HCT116 (cell line): ENCODE data around the gene PSMD4. TPM values are rescaled to one million over a fixed set of nuclear protein-coding genes. Genes with fewer than 3 reads are reported as not detected.

Experiments
- ATAC-seq: fragments of 200-7000 bp; cut with Tn5 transposase; 2 replicates; pipeline ENCODE4 v1.9.1; 2020; ENCODE audit warnings: mild to moderate bottlenecking, moderate library complexity
- BruUV-seq: library from RNA; stranded (reverse); fragments of 400-500 nt; replicated peaks from 2 replicates; lab custom pipeline; 2021; lab: Mats Ljungman, UMichigan
- CTCF ChIA-PET: fragments of 300-600 bp; sonication (Branson Sonifier 250); formaldehyde crosslinking; loops from one replicate; lab custom pipeline; 2021; ENCODE audit warnings: antibody characterized with exemption; lab: Charles Lee
- POLR2A ChIA-PET: fragments of 300-600, 350-600 bp; sonication (Branson Sonifier 250); formaldehyde crosslinking; loops from one replicate; lab custom pipeline; 2021; ENCODE audit warnings: antibody characterized with exemption; lab: Charles Lee
- RAD21 ChIA-PET, 2 experiments: fragments of 300-600 bp; sonication (Branson Sonifier 250); formaldehyde crosslinking; loops; one replicate each; lab custom pipeline; 2023; ENCODE audit warnings: low total read pairs in 2 of 2; ENCODE audit not compliant: uncharacterized antibody in 2 of 2, unreplicated experiment in 2 of 2, low non-redundant PET in 1 of 2; lab: Charles Lee
- DNase-seq: peaks from one replicate; pipeline ENCODE4 v3.0.0-alpha.2; 2010; ENCODE audit warnings: low read depth, low spot score
- H2AFZ ChIP-seq: fragments of 200-600 bp; shearing (Covaris generic), sonication (generic); 2 replicates; pipeline ENCODE4 v1.6.1; 2017; ENCODE audit warnings: low read depth, mixed run types, mixed read lengths, antibody characterized with exemption, low read length; ENCODE audit not compliant: poor library complexity, severe bottlenecking
- H3K27ac ChIP-seq: 2 replicates; pipeline ENCODE4 v1.5.1; 2012; ENCODE audit warnings: low read depth, low read length
- H3K27me3 ChIP-seq: fragments of 200-600 bp; sonication (generic); 2 replicates; pipeline ENCODE4 v1.6.1; 2016; ENCODE audit warnings: mixed run types, low read length, mixed read lengths; ENCODE audit not compliant: insufficient read depth
- H3K36me3 ChIP-seq, 2 experiments: fragments of 200-500 bp in 1 of 2; fragments of 200-600 bp in 1 of 2; sonication (Bioruptor generic) in 1 of 2; sonication (generic) in 1 of 2; 2 replicates each; pipeline versions ENCODE4 v1.5.1 to v1.6.1; 2014 to 2016; ENCODE audit warnings: low read length in 2 of 2, inconsistent platforms in 1 of 2, mixed read lengths in 1 of 2, mixed run types in 1 of 2; ENCODE audit not compliant: insufficient read depth in 2 of 2, control insufficient read depth in 1 of 2
- H3K4me1 ChIP-seq, 2 experiments: fragments of 200-600 bp in 1 of 2; sonication (generic) in 1 of 2; 2 replicates each; pipeline versions ENCODE4 v1.5.1 to v1.6.1; 2012 to 2017; ENCODE audit warnings: low read length in 2 of 2, inconsistent platforms in 1 of 2, mild to moderate bottlenecking in 1 of 2, mixed read lengths in 1 of 2, mixed run types in 1 of 2, moderate library complexity in 1 of 2; ENCODE audit not compliant: insufficient read depth in 2 of 2, control insufficient read depth in 1 of 2
- H3K4me2 ChIP-seq: fragments of 200-600 bp; sonication (generic); 2 replicates; pipeline ENCODE4 v1.6.1; 2017; ENCODE audit warnings: mixed run types, low read length, mixed read lengths
- H3K4me3 ChIP-seq, 2 experiments: fragments of 200-600 bp in 1 of 2; sonication (generic) in 1 of 2; replicated peaks in 1 of 2; 2 replicates each; pipeline ENCODE4 v1.5.1; 2011 to 2016; ENCODE audit warnings: low read length in 2 of 2, control low read depth in 1 of 2, low read depth in 1 of 2, mild to moderate bottlenecking in 1 of 2, mixed read lengths in 1 of 2, mixed run types in 1 of 2
- H3K79me2 ChIP-seq: fragments of 200-600 bp; sonication (generic); 2 replicates; pipeline ENCODE4 v1.6.1; 2017; ENCODE audit warnings: mild to moderate bottlenecking, mixed run types, low read length, moderate library complexity, mixed read lengths; ENCODE audit not compliant: insufficient read depth
- H3K9ac ChIP-seq: fragments of 200-600 bp; sonication (generic); 2 replicates; pipeline ENCODE4 v1.6.1; 2016; ENCODE audit warnings: low read length, mixed read lengths
- H3K9me2 ChIP-seq: fragments of 200-600 bp; sonication (generic), shearing (Covaris generic); 2 replicates; pipeline ENCODE4 v1.6.1; 2017; ENCODE audit warnings: mixed run types, mild to moderate bottlenecking, moderate library complexity; ENCODE audit not compliant: insufficient read depth
- H3K9me3 ChIP-seq, 2 experiments: fragments of 200-500 bp in 1 of 2; fragments of 200-600 bp in 1 of 2; sonication (Bioruptor generic) in 1 of 2; sonication (generic) in 1 of 2; 2 replicates each; pipeline ENCODE4 v1.6.1; 2014 to 2017; ENCODE audit warnings: low read length in 2 of 2, mixed read lengths in 2 of 2, inconsistent platforms in 1 of 2, low read depth in 1 of 2, mild to moderate bottlenecking in 1 of 2, mixed run types in 1 of 2, moderate library complexity in 1 of 2; ENCODE audit not compliant: control insufficient read depth in 1 of 2, insufficient read depth in 1 of 2
- H4K20me1 ChIP-seq: fragments of 200-600 bp; sonication (generic), shearing (Covaris generic); 2 replicates; pipeline ENCODE4 v1.6.1; 2017; ENCODE audit warnings: mixed run types, mild to moderate bottlenecking, moderate library complexity; ENCODE audit not compliant: insufficient read depth
- CBX3 ChIP-seq: IDR thresholded peaks from 2 replicates; pipeline ENCODE4 v1.6.1; 2012; ENCODE audit warnings: low read depth
- CEBPB ChIP-seq: IDR thresholded peaks from 2 replicates; pipeline ENCODE4 v1.6.1; 2012; ENCODE audit warnings: low read depth
- CTCF ChIP-seq, 3 experiments: fragments of 200-600 bp in 1 of 3; sonication (generic) in 1 of 3; IDR thresholded peaks in 2 of 3; conservative IDR thresholded peaks in 1 of 3; 2 replicates each; pipeline ENCODE4 v1.5.1; 2012 to 2017; ENCODE audit warnings: low read depth in 2 of 3, low read length in 2 of 3, antibody characterized with exemption in 1 of 3, borderline replicate concordance in 1 of 3, control low read depth in 1 of 3, mild to moderate bottlenecking in 1 of 3, mixed read lengths in 1 of 3, mixed run types in 1 of 3, moderate library complexity in 1 of 3; ENCODE audit not compliant: insufficient read depth in 1 of 3
- EGR1 ChIP-seq: IDR thresholded peaks from 2 replicates; pipeline ENCODE4 v1.6.1; 2012; ENCODE audit warnings: low read depth
- ELF1 ChIP-seq: IDR thresholded peaks from 2 replicates; pipeline ENCODE4 v1.6.1; 2012; ENCODE audit warnings: low read depth, borderline replicate concordance
- EZH2 ChIP-seq: fragments of 200-600 bp; sonication (generic); IDR thresholded peaks from 2 replicates; pipeline ENCODE4 v1.6.1; 2017; ENCODE audit warnings: antibody characterized with exemption, mixed run types
- EZH2phosphoT487 ChIP-seq: fragments of 200-600 bp; IDR thresholded peaks from 2 replicates; pipeline ENCODE4 v1.6.1; 2018; ENCODE audit warnings: antibody characterized with exemption, borderline replicate concordance
- JUND ChIP-seq: IDR thresholded peaks from 2 replicates; pipeline ENCODE4 v1.6.1; 2012
- POLR2A ChIP-seq: IDR thresholded peaks from 2 replicates; pipeline ENCODE4 v1.7.0; 2011; ENCODE audit warnings: borderline replicate concordance; ENCODE audit not compliant: insufficient read depth, insufficient read length; ENCODE audit errors: extremely low read depth
- POLR2AphosphoS5 ChIP-seq: IDR thresholded peaks from 2 replicates; pipeline ENCODE4 v1.6.1; 2011; ENCODE audit warnings: mild to moderate bottlenecking, low read depth, low read length, moderate library complexity
- RAD21 ChIP-seq: IDR thresholded peaks from 2 replicates; pipeline ENCODE4 v1.6.1; 2012; ENCODE audit warnings: low read depth, mild to moderate bottlenecking
- SIN3A ChIP-seq: IDR thresholded peaks from 2 replicates; pipeline ENCODE4 v1.6.1; 2012; ENCODE audit warnings: low read depth
- SP1 ChIP-seq: IDR thresholded peaks from 2 replicates; pipeline ENCODE4 v1.6.1; 2012; ENCODE audit warnings: low read depth
- SRF ChIP-seq: IDR thresholded peaks from 2 replicates; pipeline ENCODE4 v1.6.1; 2012; ENCODE audit warnings: low read depth
- TCF7L2 ChIP-seq: IDR thresholded peaks from 2 replicates; pipeline ENCODE4 v1.7.0; 2011; ENCODE audit warnings: borderline replicate concordance, inconsistent platforms; ENCODE audit not compliant: insufficient read depth, insufficient read length; ENCODE audit errors: extremely low read depth
- ZFX ChIP-seq: fragments of 450-650 bp; IDR thresholded peaks from 2 replicates; pipeline ENCODE4 v1.6.1; 2017
- ZNF274 ChIP-seq: fragments of 200-500 bp; sonication (Bioruptor generic); IDR thresholded peaks from 2 replicates; pipeline ENCODE4 v1.6.1; 2014; ENCODE audit warnings: mild to moderate bottlenecking, low read depth, low read length, inconsistent platforms
- intact Hi-C: fragments of 100-400 bp; cut with micrococcal nuclease; formaldehyde crosslinking; loops from 2 replicates; pipeline ENCODE4 v1.10.0; 2022
- total RNA-seq: library from RNA; stranded (reverse); gene quantifications from one replicate; pipeline ENCODE4 v1.2.1, GENCODE V29; 2021; ENCODE audit not compliant: unreplicated experiment

The PSMD4 gene
- total RNA-seq, 1 experiment from 2014 or later, result 225 TPM

DNA sequence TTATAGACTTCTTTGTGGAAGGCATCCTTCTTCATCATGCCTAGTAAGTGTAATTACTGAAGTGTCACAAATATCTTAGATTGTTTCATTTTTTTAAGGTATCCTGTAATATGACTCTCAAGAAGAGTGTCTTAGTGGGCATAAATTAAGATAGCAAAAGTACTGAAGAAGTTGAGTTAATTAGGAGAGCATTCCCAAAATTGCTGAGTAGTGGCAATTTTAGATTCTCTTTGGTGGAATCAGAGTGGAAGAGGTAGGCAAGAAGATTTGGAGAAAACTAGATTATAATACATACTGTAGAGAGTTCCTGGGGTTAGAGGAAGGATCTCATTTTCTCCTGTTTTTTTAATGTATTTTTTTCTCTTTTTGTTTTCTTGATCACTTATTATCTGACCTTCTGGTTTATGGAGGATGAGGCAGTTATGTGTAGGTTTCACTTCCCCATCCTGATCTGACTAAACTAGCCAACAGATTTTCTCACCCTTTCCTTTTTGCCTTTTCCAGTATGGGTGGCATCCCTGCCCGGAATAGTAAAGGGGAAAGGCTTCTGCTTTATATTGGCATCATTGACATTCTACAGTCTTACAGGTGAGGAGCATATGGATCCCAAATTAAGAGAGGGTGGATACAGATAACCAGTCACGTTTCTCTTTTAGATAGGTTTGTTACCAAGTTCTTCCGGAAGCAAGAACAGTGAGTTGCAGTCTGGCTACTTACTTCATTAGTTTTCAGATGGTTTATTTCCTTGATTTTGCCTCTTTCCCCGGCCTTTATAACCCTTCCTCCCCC, 16.7 kb upstream of the PSMD4 start:
- Histone ChIP-seq H2AFZ (no peak overlapping the region), H3K9ac (no peak overlapping the region), H3K9me2 (no peaks in the 10 kb centered on the region), H3K4me3 (no peak overlapping the region), H4K20me1 (no peaks in the 10 kb centered on the region), H3K4me2 (no peak overlapping the region), H3K4me1 (no peaks in the 10 kb centered on the region), H3K79me2 (no peaks in the 10 kb centered on the region; the same call in 1 of the 2 replicates), H3K27me3 (no peaks in the 10 kb centered on the region), H3K27ac (no peak overlapping the region), H3K9me3 (no peaks in the 10 kb centered on the region), H3K36me3 (peaks cover 52 to 85% of the 10 kb centered on the region in 2 experiments)
- ChIA-PET RAD21 (no interaction called here), POLR2A (no interaction called here), CTCF (no interaction called here)
- no peak for TF ChIP-seq CTCF (IDR thresholded peaks at IDR 0.05 in 2 of 3, conservative IDR thresholded peaks at IDR 0.05 in 1 of 3; ENCODE audit: borderline replicate concordance in 1 of 3, insufficient read depth in 1 of 3, low read depth in 2 of 3, low read length in 2 of 3)
- TF ChIP-seq ZNF274, result no peak
- no peak for TF ChIP-seq ELF1
- TF ChIP-seq CEBPB, result no peak
- TF ChIP-seq RAD21, result no peak
- TF ChIP-seq EZH2phosphoT487, result no peak
- no peak for TF ChIP-seq ZFX
- no peak for TF ChIP-seq EGR1
- TF ChIP-seq JUND, result no peak
- TF ChIP-seq SIN3A, result no peak
- no peak for TF ChIP-seq CBX3
- no peak for TF ChIP-seq EZH2
- no peak for TF ChIP-seq TCF7L2
- TF ChIP-seq SP1, result no peak
- no peak for TF ChIP-seq POLR2AphosphoS5
- TF ChIP-seq POLR2A, result no peak
- no peak for TF ChIP-seq SRF
- DNase-seq (no peak), ATAC-seq (no peak)
- BruUV-seq, result no TSS peak
- intact Hi-C loops, result no loop called here
